NCI-H510A (cell line): ENCODE measurements around the gene VMAC.
"Not testable (repeated sequence)": the region's sequence is repeated elsewhere in the genome, so short reads cannot be mapped to it uniquely, and the experiment has no call there.

ENCODE experiments used
- DNase-seq: peaks from one replicate; lab custom pipeline; 2025; lab: John Stamatoyannopoulos, UW

The VMAC gene

DNA sequence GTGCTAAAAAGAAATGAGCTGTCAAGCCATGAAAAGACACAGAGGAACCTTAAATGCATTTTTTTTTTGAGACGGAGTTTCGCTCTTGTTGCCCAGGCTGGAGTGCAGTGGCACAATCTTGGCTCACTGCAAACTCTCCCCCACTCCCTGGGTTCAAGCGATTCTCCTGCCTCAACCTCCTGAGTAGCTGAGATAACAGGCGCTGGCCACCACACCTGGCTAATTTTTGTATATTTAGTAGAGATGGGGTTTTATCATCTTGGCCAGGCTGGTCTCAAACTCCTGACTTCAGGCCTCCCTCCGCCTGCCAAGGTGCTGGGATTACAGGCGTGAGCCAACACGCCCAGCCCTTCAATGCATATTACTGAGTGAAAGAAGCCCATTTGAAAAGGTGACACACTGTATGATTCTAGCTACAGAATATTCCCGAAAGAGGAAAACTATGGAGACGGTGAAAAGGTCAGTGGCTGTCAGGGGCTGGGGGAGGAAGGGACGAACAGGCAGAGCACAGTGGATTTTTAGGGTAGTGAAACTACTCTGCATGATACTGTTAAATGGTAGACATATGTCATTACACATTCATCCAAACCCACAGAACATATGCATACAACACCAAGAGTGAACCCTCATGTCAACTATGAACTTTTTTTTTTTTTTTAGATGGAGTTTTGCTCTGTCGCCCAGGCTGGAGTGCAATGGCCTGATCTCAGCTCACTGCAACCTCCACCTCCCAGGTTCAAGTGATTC lies 20.4 kb upstream of the VMAC start:
- not testable (repeated sequence) for DNase-seq

DNA sequence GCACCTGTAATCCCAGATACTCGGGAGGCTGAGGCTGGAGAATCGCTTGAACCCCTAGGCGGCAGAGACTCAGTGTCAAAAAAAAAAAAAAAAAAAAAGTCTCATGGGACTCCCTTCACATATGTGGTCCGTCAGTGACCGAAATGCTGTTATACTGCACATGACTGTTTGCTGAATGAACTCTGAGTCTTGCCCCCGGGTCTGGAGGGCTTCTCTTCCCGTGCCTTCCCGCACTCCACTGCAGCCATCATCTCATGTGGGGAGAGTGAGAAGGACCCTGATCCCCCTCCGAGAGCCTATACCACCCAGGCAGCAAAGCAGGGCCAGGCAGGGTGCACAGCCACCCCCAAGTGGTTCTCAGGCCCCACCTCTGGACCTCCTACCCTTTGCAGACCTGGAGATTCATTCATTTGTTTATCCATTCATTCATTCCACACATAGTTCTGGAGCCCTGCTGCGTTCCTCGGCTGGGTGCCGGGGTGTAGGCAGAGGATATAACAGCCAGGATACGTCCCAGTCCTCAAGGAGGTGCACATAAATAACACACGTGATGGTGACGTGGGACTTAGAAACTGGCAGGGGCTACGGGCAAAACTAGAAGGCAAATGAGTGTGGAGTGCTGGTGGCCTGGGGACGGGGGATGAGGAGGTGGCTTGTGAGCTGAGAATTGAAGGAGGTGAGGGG lies 15.2 kb upstream of the VMAC start:
- no peak for DNase-seq

DNA sequence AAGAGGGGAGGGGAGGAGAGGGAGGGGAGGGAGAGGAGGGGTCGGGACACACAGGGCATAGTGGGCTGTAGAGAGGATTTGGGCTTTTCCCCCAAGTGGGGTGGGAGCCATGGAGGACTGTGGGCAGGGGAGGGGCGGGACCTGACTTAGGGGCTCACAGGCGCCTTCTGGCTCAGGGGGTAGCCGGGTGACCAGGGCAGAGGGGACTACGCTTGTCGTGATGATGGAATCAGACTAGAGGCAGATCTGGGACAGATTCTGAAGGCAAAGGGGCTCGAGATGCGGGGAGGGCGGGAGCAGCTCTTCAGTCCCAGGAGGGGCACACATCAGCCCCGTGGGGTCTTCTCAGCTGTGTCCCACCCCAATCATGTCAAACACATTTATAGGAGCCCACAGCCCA lies 14.6 kb upstream of the VMAC start:
- DNase-seq, result no peak

DNA sequence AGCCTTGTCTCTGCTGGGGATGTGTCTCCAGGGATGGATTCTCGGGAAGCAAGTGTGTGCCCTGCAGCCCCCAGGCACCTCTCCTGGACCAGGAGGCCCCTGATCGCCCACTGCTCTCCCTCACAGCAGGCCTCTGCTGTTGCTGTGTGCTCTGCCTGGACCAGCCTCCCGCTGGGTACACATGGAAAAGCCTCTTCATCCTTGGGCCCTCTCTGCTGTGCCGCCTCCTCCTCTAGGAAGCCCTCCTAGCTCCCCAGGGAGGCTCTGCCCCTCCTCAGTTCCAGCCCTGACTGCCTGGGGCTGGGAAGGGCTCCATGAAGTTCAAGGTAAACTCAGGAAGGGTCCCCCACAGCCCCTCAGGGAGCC lies 13.1 kb upstream of the VMAC start:
- no peak for DNase-seq

DNA sequence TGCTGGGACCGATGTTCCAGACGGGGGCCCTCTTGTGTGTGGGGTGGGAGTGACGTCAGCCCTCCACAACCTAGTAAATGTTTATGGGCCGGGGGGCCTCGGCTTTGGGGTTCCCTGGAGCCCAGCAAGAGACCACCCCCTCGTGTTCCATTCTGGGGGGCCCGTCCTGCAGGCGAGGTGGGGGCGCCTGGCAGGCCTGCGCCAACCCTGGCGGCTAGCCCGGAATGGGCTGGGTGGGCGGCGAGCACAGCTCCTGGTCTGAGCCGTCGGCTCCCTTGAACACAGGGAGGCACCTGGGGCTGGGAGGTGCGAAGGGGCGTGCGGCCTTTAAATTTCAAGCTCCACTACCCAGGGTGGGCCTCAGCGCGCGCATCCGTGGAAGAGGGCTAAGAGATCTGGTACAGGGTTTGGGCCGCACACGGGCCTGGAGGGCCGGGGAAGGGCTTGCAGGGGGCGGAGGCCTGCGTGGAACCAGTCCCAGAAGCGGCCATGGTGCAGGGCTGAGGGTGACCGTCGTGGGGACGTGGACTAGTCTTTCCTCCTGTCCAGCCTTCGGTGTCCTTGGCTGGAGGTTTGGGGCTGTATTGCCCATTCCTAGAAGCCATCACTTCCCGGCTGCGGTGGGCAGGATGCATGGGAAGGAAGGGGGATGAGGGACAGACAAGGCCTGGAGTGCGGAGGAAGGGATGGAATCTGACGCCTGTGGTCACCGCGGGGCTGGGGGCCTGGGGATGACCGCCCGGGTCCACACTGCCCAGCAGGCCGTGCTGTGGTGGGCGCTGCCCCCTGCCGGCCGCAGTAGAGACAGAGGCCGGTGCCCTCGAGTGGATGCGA lies 12.5 kb upstream of the VMAC start:
- no peak for DNase-seq

DNA sequence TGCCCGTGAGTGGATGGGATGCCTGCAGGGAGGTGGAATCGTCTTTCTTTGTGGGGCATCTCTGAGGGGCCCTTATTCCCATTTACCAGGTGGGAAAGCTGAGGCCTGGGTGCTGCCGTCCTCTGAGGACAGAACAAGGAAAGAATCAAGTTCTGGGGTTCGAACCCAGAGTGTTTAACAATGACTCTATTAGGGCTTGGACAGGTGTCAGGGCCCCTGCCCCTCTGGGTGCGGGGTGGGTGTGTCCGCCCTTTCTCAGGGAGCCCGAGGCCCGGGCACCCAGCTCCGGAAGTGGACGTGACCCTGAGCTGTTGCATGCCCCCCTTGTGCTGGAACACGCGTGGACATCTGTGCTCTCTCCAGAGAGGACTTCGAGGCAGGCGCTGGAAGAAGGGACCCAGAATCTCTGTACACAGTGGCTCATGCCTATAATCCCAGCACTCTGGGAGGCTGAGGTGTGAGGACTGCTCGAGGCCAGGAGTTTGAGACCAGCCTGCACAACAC lies 11.8 kb upstream of the VMAC start:
- no peak for DNase-seq

DNA sequence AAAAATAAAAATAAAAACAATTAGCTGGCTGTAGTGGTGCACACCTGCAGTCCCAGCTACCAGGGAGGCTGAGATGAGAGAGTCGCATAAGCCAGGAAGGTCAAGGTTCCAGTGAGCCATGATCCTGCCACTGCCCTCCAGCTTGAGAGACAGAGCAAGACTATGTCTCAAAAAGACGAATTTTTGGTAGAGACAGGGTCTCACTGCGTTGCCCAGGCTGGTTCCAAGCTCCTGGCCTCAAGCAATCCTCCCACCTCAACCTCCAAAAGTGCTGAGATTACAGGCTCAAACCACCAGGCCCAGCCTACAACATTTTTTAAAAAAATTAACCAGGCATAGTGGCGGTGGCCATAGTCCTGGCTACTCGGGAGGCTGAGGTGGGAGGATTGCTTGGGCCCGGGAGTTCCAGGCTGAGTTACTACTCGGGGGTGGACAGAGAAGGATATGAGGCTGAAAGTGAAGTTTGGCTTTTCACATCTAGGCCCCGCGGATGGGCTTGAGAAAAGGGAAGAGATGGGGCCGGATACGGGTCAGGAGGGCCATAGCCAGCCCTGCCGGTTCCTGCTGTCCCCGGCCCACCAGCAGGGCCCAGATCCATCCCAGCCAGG lies 11.3 kb upstream of the VMAC start:
- no peak for DNase-seq

DNA sequence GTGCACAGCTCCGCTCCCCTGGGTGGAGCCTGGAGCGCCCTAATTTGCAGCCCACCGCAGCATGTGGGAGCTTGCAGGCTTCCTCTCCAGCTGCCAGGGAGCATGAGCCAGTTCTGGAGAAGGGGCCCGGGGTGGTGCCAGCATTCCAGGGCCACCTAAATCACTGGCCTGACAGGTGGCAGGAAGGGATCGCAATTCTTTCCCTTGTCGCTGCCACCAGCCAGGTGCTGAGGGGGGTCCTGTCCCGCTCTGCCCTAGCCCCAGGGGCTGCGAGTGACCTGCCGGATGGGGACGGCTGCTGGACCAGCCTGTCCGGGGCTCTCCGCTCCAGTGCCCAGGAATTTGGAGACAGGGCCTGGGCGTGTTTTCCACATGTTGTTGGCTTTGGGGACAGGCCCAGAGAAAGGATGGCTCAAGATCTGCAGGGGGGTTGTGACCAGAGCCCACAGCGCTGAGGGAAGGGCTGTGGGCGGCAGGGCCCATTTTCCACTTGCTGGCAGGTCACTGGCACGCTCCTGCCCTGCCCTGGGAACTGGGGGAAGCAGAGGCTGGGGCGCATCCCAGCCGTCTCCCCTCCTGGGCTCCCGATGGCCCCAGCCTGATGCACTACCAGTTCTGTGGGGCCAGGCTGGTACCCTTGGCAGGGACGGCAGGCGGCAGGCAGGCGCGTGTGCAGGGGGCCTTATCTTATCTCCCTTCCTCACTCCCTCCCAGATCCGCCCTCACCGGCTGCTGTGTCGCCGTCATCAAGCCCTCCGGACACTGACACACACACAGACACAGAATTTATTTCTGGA lies 10.6 kb upstream of the VMAC start:
- no peak for DNase-seq

DNA sequence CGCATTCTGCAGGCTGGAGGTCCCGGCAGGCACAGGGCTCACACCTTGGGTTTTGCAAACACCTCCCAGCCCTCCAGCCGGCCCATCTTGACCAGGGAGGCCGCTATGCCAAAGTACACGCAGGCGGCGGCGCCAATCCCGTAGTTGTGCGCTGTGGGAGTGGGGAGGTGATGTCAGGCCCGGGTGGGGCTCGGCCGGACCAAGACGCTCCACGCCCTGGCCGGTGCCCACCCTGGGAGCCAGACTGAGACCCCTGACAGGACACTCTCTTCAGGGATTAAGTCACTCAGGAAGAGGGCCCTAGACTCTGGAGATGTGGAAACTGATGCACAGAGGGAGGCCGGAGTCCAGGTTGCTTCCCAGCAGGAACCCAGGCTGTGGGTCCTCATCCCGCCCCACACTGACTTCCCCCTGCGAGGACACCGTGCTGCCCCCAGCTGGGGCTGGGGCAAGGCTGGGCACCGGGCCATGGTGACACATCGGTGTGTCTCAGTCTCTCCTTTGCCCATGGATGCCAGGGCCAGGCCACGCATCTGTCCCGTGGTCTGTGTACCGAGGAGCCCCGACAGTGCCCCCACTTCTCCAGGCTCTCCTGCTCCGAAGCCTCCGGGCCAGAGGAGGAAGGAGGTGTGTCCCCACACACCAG lies 9.8 kb upstream of the VMAC start:
- DNase-seq, result no peak

DNA sequence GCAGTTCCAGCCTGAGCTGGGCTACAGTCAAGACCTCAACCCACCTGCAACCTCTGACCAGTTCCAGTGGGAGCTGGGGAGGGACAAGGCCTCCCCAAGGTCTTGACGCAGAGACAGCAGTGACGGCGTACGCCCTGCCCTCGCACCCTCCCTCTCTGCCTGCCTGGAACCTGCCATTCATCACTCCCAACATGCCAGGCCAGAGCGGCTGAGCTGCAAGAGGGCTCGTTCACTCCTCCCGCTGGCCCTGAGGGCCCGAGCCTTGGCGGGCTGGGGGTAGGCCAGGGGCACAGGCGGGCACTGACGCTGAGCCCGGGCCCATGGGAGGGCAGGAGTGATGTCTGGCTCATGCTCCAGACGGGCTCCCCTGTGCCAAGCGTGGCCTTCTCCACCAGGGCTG lies 9.3 kb upstream of the VMAC start:
- DNase-seq, result no peak

DNA sequence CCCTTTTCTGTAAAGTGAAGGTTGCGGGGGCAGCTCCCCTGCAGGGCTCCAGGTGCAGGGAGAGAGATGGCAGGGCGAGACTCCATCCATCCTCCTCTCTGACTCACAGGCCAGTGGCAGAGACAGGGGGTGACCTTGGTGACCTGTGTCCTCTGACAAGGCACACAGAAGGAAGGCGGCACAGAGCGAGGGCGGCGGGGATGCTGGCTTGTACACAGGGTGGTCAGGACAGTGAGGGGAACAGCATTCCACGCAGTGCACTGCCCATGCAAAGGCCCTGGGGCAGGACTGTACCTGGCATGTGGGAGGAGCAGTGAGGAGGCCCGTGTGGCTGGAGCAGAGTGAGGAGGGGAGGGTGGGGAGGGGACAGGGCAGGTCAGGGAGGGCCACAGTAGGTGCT lies 8.8 kb upstream of the VMAC start:
- no peak for DNase-seq

DNA sequence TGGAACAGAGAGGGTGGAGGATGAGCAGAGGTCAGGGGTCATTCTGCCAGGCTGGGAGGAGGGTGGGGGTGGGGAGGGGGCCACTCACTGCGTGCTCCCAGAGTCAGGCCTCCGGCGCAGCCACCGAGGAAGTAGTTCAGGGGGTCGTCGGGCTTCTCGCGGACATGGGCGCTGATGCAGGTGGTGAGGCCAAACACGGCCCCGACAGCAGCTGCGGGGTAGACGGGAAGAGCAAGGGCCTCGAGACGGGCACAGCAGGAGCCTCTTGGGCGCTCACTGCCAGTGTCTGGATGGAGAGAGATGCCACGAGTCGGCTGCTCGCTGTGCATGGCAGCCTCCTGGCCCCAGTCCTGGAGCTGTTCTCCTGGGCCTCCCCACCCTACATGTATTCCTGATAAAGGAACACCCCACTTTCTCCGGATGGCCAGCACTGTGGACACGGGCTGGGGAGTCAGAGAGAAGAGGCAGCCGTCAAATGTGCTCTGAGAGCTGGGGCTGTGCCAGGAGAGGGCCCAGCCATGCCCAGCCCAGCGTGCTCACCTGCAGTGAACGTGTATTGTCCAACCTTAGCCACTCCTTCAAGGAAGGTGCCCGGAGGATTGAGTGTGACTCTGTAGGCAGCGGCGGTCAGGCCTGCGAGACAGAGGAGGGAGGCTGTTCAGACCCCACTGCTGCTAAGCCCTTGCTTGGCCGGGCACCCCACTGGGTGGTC lies 8.2 kb upstream of the VMAC start:
- DNase-seq, result no peak

DNA sequence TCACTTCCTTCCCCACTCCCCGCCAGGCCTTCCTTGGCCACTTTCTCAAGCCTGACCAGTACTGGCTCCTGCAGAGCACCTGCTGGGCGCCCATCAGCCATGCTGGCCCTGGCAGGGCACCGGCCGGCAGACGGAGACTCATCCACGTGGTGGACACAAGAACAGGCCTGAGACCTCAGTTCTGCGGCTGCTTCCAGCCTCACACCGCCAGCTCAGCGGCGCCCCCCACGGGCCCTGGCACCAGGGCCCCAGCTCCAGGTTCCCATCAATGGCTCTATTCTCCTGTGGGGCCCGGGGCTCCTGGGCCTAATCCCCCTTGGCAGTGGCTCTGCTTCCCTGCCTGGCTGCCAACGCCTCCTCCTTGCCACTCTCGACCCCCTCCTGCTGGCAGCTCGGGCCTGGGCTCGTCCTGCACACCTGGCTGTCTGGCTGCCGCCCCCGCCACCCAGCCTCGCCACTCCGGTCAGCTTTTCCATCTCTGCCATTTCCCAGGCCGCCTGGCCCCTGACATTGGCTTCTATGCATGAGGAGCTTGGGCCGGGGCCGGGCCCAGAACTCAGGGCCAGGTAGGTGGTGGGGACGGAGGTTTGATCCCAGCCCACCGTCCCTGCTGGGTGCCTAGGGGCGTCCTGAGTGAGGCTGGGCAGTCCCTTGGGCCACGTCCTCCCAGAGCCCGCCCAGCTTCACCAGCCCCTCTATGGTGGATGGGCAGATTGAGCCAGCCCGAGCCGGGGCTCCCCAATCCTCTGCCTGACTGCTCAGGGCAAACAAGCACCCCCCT lies 7.3 kb upstream of the VMAC start:
- DNase-seq, result no peak

DNA sequence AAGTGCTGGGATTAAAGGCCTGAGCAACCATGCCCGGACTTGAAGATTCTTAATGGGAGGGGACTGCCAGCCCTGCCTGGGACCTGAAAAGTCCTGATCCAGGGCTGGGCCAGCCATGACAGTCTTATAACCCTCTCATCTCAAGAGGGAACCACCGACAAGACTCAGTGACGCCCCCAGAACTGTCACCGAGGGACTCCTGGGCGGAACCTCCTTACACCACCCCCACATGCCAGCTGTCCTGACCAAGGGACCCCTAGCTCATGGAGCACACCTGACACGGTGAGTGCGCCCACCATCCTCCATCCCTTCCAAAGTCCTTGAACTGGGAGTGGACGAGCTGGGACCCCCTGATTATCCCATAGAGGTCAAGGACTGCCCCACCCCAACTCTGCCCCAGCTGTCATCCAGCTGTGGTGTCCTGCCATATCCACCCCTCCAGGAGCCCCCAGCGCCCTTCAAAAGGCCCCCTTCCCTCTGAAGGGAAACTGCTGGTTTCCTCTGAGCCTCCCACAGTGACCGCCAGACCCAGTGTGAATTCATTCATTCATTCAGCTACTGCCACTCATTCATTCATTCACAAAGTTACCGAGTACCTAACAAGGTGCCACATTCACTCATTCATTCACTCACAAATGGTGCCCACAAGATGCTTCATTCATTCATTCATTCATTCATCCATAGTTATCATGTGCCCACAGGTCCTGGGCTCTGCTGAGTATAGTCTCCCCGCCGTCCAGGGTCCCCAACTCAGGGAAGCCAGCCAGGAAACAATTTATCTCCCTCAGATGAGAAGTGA lies 4.7 kb upstream of the VMAC start:
- no peak for DNase-seq

DNA sequence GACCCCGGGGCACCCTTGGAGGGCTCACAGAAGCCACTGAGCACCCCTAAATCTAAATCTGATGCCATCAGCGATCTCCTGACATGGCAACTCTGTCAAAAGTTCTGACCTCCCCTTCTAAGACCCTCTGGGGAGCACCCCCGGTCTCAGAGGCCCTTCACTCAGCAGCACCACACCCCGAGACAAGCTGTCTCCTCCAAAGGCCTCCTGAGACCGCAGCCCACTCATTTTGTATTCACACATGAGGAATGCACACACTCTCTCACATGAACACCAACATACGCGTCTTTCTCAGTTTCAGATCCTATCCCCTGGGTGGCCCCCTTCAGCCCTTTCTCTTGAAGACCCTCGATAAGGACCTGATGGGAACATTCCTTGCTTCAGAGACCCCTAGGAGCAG lies 3.7 kb upstream of the VMAC start:
- DNase-seq, result no peak

DNA sequence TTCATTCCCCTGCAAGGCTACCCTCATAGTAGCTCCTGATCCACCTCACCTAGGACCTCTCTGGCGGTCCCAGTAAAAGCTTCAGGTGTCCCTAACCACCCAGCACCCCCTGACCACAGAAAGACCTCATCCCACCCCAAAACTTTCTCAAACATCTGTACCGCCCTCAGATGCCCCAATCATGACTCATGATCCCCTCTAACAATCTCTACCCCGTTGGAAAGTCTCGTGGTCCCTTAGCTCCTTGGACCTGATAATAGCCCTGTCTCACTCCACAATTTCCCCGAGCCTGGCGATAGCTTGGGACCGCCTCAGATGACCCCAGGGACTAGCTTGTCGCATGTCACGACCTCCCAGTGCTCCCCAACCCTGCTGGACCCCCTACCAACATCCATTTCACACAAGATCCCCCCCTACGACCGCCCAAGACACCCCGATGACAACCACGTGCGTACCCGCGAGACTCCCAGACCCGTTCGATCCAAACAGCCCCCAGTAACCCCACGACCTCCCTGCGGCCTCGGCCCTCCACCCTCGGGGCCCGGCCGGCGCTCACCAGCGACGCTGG lies 1.5 kb upstream of the VMAC start:
- no peak for DNase-seq

DNA sequence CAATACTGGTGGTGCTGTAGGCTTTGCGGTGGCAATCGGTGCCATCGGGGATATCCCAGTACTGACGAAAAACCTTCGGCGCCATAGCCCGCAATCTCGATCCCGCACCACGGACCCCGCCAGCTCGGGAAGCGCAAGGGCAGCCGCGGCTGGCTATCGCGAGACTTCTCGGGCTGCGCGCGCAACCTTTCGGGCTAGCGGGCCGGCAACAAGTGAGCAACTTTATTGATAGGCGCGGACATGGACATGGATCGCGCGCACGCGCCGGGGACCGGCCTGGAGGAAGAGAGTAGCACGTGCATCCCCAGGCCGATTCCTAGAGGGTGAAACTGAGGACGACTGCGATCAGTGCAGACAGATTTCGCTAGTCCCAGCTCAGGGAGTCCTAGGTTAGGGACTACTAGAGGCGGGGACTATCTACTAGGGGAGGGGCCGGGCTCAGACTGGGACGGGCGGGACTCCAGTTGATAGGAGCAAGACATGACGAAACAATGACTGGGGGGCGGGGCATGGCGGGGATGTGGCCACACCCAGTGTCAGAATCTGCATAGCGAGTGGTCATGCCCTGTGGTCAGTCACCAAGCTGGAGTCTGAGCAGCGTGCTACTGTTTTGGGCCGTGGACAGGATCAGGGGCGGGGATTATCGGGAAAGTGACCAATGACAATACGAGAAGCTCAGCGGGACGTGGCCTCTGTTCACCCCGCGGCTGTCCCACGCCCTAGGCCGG lies 884 bp upstream of the VMAC start, which contains the start of gene NDUFA11:
TSS of gene NDUFA11 (minus strand) at position 167 of the 728 bp plus-strand sequence. CDS start at position 85, 82 bp downstream.
- DNase-seq, result peak; percentile 96
